Skin epidermis (tissue), 12 donors: Measurements from ENCODE around the gene BRAT1.
"Not testable (repeated sequence)": the region's sequence is repeated elsewhere in the genome, so short reads cannot be mapped to it uniquely, and the experiment has no call there.

ENCODE experiments used
- H3K27ac ChIP-seq, 21 experiments: fragments of 200-600 bp; sonication (generic) in 11 of 21; one replicate each; pipeline ENCODE4 v1.5.0; 2020; ENCODE audit warnings: mild to moderate bottlenecking in 3 of 21, inconsistent platforms in 2 of 21, moderate library complexity in 2 of 21
- H3K4me3 ChIP-seq, 7 experiments: fragments of 200-600 bp; sonication (generic) in 2 of 7; one replicate each; pipeline ENCODE4 v1.5.0; 2020; ENCODE audit warnings: inconsistent platforms in 2 of 7, mild to moderate bottlenecking in 2 of 7, moderate library complexity in 1 of 7

The BRAT1 gene

DNA sequence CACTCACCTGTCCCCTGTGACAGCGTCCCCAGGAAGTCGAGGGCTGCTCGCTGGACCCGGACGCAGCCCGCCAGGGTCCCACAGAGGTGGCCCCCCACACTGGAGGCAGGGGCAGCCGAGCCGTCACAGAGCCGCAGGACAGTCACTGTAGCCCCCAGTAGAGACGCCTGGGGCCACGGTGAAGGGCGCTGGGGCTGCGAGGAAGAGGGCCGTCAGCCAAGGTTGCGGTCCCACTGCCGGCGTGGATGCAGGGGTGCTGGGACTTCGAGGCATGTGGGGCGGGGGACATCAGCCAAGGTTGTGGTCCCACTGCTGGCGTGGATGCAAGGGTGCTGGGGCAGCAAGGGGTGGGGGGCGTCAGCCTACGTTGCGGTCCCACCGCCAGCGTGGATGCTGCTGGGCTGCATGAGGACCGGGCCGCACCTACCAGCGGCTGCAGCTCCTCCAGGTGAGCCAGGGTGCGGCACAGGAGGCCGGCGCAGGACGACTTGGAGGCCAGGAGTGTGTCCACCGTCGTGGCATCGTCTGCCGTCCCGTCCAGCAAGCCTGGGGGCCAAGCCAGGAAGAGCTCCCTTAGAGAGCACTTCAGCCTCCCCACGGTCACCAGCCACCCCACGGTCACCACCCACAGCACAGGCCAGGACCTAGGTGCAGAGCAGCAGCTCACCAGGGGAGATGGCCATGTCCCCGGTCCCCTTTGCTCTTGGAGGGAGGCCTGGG lies 13.9 kb downstream of the BRAT1 start:
- Histone ChIP-seq H3K4me3 (no peak overlapping the region), H3K27ac (no peak overlapping the region)

GRCh38 chr7:2540641-2541051 lies 14.7 kb downstream of the BRAT1 start:
- Histone ChIP-seq H3K27ac (no peak overlapping the region), H3K4me3 (no peak overlapping the region)

GRCh38 chr7:2540133-2540532 lies 15.2 kb downstream of the BRAT1 start:
- H3K4me3 ChIP-seq, result no peak overlapping the region
- H3K27ac ChIP-seq, result no peak overlapping the region

DNA sequence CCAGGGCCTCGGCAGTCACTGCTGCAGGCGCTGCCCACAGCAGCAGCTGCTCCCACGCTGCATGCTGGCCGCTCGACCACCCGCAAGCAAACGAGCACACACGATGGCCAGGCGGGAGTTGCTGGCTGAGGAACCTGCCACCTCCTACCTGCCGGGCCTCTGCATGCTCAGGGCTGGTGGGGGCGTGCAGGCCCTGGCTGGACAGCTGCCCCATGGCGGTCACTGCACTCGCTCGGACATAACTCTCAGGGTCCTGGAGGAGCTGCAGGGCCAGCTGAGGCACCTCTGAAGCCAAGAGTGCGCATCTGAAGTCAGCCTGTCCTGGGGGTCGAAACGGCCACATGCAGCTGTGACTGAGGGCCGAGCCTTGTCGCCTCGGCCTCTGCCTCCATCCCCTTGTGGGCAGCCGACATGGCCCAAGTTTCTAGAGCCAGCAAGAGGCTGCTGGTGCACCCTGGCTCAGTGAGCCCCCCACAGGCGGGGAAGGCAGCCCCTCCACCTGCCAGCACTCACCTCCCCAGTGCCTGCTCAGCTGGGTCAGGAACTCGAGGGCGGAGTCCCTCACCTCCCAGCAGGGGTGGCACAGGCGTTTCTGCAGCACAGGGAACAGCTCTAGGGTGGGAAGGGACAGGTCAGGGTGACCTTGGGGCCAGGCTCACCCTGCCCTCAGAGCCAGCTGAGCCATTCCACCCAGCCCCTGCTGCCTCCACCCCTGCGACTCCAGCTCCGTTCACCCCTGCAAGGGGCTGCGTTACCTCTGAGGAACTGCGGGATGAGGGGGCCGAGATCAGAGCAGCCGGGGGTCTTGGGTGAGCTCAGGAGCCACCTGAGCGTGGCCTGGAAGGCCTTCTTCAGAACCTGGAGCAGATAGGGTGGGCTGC lies 16.1 kb downstream of the BRAT1 start:
- no peak overlapping the region for H3K27ac ChIP-seq

GRCh38 chr7:2537981-2538851 lies 17.1 kb downstream of the BRAT1 start:
- Histone ChIP-seq H3K27ac (no peak overlapping the region), H3K4me3 (no peak overlapping the region)

More for the DNA sequence above, 16.1 kb downstream of the BRAT1 start:
- no peak overlapping the region for H3K4me3 ChIP-seq

GRCh38 chr7:2535872-2536627 lies 19.3 kb downstream of the BRAT1 start:
- not testable (repeated sequence) for H3K27ac ChIP-seq, H3K4me3 ChIP-seq

DNA sequence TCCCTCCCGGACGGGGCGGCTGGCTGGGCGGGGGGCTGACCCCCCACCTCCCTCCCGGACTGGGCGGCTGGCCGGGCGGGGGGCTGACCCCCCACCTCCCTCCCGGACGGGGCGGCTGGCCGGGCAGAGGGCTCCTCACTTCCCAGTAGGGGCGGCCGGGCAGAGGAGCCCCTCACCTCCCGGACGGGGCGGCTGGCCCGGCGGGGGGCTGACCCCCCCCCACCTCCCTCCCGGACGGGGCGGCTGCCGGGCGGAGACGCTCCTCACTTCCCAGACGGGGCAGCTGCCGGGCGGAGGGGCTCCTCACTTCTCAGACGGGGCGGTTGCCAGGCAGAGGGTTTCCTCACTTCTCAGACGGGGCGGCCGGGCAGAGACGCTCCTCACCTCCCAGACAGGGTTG lies 21.1 kb downstream of the BRAT1 start:
- H3K4me3 ChIP-seq, result peak overlapping the region in 2 of 7 experiments; percentile 26 to 27
- peak overlapping the region in 9 of 21 experiments; percentile 16 to 81 (median 60) for H3K27ac ChIP-seq

DNA sequence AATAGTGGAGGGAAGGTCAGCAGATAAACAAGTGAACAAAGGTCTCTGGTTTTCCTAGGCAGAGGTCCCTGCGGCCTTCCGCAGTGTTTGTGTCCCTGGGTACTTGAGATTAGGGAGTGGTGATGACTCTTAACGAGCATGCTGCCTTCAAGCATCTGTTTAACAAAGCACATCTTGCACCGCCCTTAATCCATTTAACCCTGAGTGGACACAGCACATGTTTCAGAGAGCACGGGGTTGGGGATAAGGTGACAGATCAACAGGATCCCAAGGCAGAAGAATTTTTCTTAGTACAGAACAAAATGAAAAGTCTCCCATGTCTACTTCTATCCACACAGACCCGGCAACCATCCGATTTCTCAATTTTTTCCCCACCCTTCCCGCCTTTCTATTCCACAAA lies 21.8 kb downstream of the BRAT1 start:
- H3K4me3 ChIP-seq, result peak overlapping the region in 1 of 7 experiments; percentile 26
- peak overlapping the region in 1 of 21 experiments; percentile 16 for H3K27ac ChIP-seq

DNA sequence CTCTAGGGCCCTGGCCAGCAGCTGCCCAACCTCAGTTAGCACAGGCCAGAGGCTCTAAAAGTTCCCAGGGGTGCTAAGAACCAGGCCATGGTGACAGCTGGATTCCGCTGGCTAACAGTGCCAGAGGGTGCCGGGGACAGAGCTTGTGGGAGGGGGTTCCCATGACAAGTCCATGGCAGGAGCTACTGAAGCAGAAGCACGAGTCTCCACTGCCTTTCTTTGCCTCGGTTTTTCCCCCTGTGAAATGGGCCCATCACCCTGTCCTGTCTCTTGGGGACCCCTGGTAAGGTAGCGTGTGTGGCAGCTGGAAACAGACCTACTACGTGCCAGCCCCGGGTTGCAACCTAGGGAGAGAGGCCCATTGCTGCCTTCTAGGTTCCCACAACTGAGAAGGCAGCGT lies 22.5 kb downstream of the BRAT1 start:
- H3K27ac ChIP-seq, H3K4me3 ChIP-seq: not testable (repeated sequence)

GRCh38 chr7:2532199-2532772 lies 23.0 kb downstream of the BRAT1 start:
- H3K4me3 ChIP-seq, H3K27ac ChIP-seq: not testable (repeated sequence)

DNA sequence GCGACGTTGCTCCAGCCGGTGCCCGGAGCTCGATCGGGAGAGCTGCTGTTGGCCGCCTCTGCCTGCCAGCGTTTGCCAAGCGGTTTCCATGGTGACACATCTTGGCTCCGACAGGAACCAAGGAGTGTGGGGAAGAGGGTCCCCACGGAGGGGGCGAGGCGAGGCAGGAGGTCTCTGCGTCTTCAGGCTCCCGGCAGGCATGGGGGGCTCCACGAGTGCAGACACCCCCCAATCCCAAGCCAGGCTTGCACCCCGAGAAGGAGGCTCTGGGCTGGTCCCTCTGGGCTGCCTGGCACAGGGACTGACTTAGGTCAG lies 23.6 kb downstream of the BRAT1 start:
- H3K27ac ChIP-seq, result peak overlapping the region in 2 of 21 experiments; percentile 82 to 85
- H3K4me3 ChIP-seq, result not testable (repeated sequence)

DNA sequence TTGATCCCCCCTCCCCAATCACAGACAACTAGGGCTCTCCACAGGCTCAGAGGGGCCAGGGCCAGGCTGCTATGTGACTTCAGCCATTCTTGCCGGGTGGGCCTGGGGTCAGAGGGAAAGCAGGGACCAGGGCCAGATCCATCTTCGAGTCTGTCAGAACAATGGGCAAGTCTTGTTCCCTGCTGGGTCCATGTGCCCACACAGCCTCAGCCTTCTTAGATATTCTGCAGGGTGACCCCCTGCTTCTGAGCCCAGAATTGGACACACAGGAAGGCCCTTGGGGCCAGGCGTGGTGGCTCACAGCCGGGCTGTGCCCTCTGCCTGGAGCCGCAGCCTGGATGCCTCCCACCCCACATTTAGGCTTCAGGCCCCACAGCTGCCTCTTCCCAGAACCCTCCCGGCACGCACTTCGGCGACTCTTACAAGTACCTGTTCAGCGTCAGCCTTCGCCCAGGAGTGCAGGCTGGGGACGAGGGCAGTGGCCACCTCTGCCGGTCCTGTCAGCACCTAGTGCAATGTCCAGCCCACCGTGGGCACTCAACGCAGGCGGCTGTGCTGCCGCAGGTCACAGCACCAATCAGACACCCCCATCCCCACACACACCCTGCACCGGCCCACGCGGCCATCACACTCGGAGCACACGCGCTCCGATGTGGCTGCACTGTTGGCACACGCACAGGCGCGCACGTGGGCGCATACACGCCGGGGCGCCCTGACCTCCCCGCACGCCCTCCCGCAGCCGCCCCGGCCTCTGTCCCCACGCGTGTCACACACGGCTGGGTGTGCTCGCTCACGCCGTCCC lies 24.1 kb downstream of the BRAT1 start:
- peak overlapping the region in 19 of 21 experiments; percentile 71 to 99 (median 85) for H3K27ac ChIP-seq
- not testable (repeated sequence) for H3K4me3 ChIP-seq

GRCh38 chr7:2530071-2530987 lies 25.0 kb downstream of the BRAT1 start:
- Histone ChIP-seq H3K4me3 (peak overlapping the region in 1 of 7 experiments; percentile 0), H3K27ac (peak overlapping the region in 20 of 21 experiments; percentile 71 to 99 (median 84))

DNA sequence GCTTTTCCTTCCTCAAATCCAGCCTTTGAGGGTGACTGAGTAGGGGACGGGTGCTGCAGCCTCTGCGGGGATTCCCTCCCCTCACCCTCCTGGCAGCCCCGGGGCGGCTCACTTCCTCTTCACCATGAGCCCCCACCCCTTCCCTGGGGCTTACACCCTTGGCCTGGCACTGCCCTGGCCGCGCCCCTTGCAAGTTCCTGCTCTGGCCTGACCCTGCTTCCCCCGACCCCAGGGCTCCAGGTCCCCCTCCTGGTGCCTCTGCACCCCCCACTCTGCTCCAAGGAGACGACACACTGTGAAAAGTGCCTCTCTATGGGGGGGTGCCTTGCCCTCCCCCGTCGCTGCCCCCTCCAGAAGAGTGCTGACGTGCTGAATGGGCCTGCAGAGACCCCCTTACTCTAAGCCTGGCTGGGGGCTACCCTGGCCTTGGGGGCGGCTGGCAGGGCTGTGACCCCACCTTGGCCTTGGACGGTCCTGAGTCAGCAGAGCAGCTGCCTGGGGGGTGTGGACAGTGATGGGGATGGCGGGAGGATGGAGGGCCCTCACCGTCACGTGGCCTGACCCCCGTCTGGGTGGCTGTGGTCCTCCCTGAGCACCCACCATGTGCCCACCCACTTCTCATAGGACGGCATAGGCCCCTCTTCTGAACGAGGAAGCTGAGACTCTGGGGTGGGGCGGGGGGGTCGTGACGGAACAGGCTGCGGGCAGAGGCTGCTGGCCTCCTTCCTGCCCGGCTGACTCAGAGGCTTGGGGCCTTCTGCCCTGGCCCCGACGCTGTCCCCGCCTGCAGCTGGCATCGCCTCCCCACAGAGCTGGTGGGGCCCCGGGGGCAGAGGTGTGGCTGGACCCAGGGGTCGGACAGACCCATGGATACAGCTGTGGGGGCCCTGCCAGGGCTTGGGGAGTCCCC lies 25.9 kb downstream of the BRAT1 start:
- peak overlapping the region in 1 of 7 experiments; percentile 13 for H3K4me3 ChIP-seq
- peak overlapping the region; percentile 43 to 99 (median 84) for H3K27ac ChIP-seq

GRCh38 chr7:2528481-2529095 lies 26.7 kb downstream of the BRAT1 start:
- Histone ChIP-seq H3K27ac (peak overlapping the region in 20 of 21 experiments; percentile 14 to 99 (median 84)), H3K4me3 (peak overlapping the region in 1 of 7 experiments; percentile 13)
